A549 treated with ZK216348 at 1 μM for 4 hours (cell line): ENCODE results near the gene CD3D. TPM values are rescaled to one million over a fixed set of nuclear protein-coding genes. Genes with fewer than 3 reads are reported as not detected.

Experiments
- total RNA-seq: library from RNA; stranded (reverse); fragments of 200-300 nt; extraction: Qiagen RNA extraction; gene quantifications from 5 replicates; pipeline ENCODE4 v1.2.3, GENCODE V29; 2022; ENCODE audit warnings: low read depth

Gene CD3D
- not detected in 5 replicates for total RNA-seq

DNA sequence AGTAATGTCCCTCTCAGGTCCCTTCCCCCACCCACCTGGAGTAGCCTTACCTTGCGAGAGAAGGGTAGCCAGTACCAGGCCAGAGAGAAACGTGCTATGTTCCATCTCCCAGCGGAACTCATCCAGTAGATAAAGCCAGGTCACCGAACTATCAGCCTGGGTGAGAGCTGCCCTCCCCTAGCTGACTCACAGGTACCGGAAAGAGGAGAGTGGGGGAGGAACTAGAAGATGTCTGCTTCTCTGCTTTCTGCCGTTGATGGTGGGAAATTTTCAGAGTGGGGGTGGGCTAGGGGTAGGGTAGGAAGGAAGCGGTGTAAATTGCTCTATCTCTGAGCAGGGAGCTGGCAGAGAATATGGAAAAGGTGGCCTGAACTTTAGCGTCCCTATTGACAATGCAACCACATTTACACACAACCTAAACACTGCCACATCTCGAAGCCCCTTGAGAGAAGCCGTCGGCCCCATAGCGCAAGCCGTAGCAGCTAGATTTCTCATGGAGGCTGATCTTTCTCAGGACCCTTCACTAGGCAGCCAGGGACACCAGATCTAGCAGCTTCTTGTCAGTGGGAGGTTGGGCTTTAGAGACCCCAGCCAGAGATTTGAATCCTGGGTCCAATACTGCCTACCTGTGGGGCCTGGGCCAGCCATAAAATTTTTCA, at the start of gene CD3D:
Gene CD3D (minus strand): TSS at position 203 of the 659 bp plus-strand sequence. CDS start 98 bp downstream, at position 105.

DNA sequence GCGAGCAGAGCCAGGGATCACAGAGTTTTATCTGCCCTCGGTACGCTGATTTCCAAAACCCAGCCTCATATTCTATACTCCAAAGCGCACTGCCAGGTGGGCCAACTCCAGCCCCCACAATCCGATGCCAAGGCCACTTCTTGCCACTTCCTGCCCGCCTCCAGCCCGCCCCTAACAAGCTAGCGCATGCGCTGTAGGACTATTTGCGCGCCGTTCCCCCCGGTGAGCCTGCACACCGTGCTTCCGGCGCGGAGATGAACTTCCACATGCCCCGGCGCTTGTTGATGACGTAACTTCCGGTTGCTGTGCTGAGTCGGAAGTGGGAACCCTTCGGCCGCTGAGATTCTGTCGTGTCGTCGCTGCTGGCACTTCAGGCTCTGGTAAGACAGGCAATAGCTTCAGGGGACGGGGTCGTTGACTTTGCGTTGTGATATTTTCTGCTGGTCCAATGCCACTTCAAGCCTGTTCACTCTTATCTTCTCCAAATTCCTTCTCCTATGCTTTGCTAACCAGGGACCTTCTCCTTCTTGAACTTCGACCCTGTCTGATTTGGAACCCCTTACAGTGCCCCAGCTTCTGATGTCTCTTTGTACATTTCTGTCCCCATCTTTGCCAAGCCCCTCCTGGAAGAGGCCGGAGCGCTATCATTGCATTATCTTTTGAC, 16.9 kb upstream of the CD3D start, which contains the start of gene UBE4A:
Gene UBE4A (plus strand): TSS at position 306 of the 664 bp plus-strand sequence. CDS start 5,481 bp downstream, outside the sequence.

GRCh38 chr11:118343981-118344515, 1.5 kb upstream of the CD3D start, which contains the start of gene CD3G:
CD3G (plus strand) TSS chr11:118344344; CDS start chr11:118344424, 80 bp downstream.

DNA sequence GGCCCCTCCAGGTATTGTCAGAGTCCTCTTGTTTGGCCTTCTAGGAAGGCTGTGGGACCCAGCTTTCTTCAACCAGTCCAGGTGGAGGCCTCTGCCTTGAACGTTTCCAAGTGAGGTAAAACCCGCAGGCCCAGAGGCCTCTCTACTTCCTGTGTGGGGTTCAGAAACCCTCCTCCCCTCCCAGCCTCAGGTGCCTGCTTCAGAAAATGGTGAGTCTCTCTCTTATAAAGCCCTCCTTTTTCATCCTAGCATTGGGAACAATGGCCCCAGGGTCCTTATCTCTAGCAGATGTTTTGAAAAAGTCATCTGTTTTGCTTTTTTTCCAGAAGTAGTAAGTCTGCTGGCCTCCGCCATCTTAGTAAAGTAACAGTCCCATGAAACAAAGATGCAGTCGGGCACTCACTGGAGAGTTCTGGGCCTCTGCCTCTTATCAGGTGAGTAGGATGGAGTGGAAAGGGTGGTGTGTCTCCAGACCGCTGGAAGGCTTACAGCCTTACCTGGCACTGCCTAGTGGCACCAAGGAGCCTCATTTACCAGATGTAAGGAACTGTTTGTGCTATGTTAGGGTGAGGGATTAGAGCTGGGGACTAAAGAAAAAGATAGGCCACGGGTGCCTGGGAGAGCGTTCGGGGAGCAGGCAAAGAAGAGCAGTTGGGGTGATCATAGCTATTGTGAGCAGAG, 37.8 kb downstream of the CD3D start, which contains the start of gene CD3E:
Gene CD3E (plus strand): TSS at position 163 of the 681 bp plus-strand sequence. CDS start 223 bp downstream, at position 386.

Other genes starting within 250 kb of the CD3D start
- gene SCN4B, start 189.9 kb downstream of the CD3D start, total RNA-seq: 0.05 to 0.09 TPM in 2 of 5 replicates, not detected in the others
- gene SCN2B, start 166.1 kb downstream of the CD3D start, total RNA-seq: not detected in 5 replicates
- gene JAML, start 117.7 kb downstream of the CD3D start, total RNA-seq: not detected in 5 replicates
- 0.28 to 0.49 TPM (median 0.42 TPM) in 5 replicates for gene MPZL3, start 90.3 kb downstream of the CD3D start, total RNA-seq
- 0.08 to 0.24 TPM (median 0.20 TPM) in 3 of 5 replicates, not detected in the others for gene MPZL2, start 78.4 kb downstream of the CD3D start, total RNA-seq
- not detected in 5 replicates for gene CD3E, start 38.0 kb downstream of the CD3D start, total RNA-seq
- gene CD3G, start 1.6 kb upstream of the CD3D start, total RNA-seq: not detected in 5 replicates
- gene UBE4A, start 16.9 kb upstream of the CD3D start, total RNA-seq: 7.0 to 11.1 TPM (median 9.9 TPM) in 5 replicates
- gene ATP5MG, start 58.9 kb upstream of the CD3D start, total RNA-seq: 180 to 218 TPM (median 190 TPM) in 5 replicates
- gene KMT2A, start 93.8 kb upstream of the CD3D start, total RNA-seq: 11.4 to 14.8 TPM (median 13.0 TPM) in 5 replicates
- not detected in 5 replicates for gene TTC36, start 184.8 kb upstream of the CD3D start, total RNA-seq
- 0.36 to 1.0 TPM (median 0.55 TPM) in 4 of 5 replicates, not detected in the other for gene TMEM25, start 188.5 kb upstream of the CD3D start, total RNA-seq
- gene IFT46, start 223.2 kb upstream of the CD3D start, total RNA-seq: 15.4 to 21.0 TPM (median 16.7 TPM) in 5 replicates
- 84.7 to 102 TPM (median 95.0 TPM) in 5 replicates for gene ARCN1, start 229.7 kb upstream of the CD3D start, total RNA-seq